K562 (cell line): ENCODE data around the gene CEMIP2. TPM values are rescaled to one million over a fixed set of nuclear protein-coding genes. Genes with fewer than 3 reads are reported as not detected.

Experiments used
- ARNT ChIP-seq, 2 experiments: fragments of 450-650 bp; IDR thresholded peaks; 2 replicates each; pipeline ENCODE4 v1.6.1; 2016; ENCODE audit warnings: mild to moderate bottlenecking in 1 of 2
- CCNT2 ChIP-seq: IDR thresholded peaks from 2 replicates; pipeline ENCODE4 v1.6.1; 2011; ENCODE audit warnings: borderline replicate concordance, low read depth, mild to moderate bottlenecking, moderate library complexity, mixed read lengths, low read length; ENCODE audit not compliant: insufficient read length; ENCODE audit errors: extremely low read depth
- CHD4 ChIP-seq: fragments of 200-600 bp; sonication (generic); IDR thresholded peaks from 3 replicates; pipeline ENCODE4 v1.6.1; 2012; ENCODE audit warnings: low read depth, mild to moderate bottlenecking, mixed read lengths, low read length, inconsistent platforms; ENCODE audit not compliant: insufficient read depth, insufficient replicate concordance, poor library complexity, severe bottlenecking
- EZH2 ChIP-seq: IDR thresholded peaks from 2 replicates; pipeline ENCODE4 v1.6.1; 2012; ENCODE audit warnings: low read depth, mild to moderate bottlenecking, inconsistent platforms, low read length, borderline replicate concordance
- ILF3 ChIP-seq: fragments of 450-650 bp; IDR thresholded peaks from 2 replicates; pipeline ENCODE4 v1.6.1; 2018; ENCODE audit warnings: antibody characterized with exemption, mild to moderate bottlenecking, moderate library complexity, borderline replicate concordance
- KLF6 ChIP-seq: fragments of 250-450 bp; sonication (Bioruptor Pico); IDR thresholded peaks from 2 replicates; pipeline ENCODE4 v1.4.0; 2020; ENCODE audit warnings: mild to moderate bottlenecking, moderate library complexity, borderline replicate concordance
- L3MBTL2 ChIP-seq: fragments of 450-650 bp; IDR thresholded peaks from 2 replicates; pipeline ENCODE4 v1.6.1; 2016; ENCODE audit warnings: mild to moderate bottlenecking, moderate library complexity
- TFAM ChIP-seq: fragments of 250-450 bp; sonication (Bioruptor Pico); conservative IDR thresholded peaks from 2 replicates; pipeline ENCODE4 v1.5.0; 2021; ENCODE audit warnings: mild to moderate bottlenecking, moderate library complexity
- polyA plus RNA-seq, 8 experiments: library from polyadenylated mRNA; depleted of rRNA in 4 of 8; stranded (reverse) in 5 of 8; unstranded in 3 of 8; fragments of >200 nt; fragmentation: Nextera tagmentation in 2 of 8; fragmentation: Illumina TruSeq in 1 of 8; extraction: Ambion mirVana in 2 of 8; extraction: Trizol in 1 of 8; gene quantifications; 2 replicates each; pipeline versions ENCODE4 v1.2.1 to v1.2.3, GENCODE V29; 2011 to 2014; ENCODE audit warnings: inconsistent platforms in 1 of 8, missing spikeins in 1 of 8
- total RNA-seq, 7 experiments: library from RNA; depleted of rRNA in 6 of 7; stranded (reverse); fragments of >200 nt in 6 of 7; fragmentation: Illumina TruSeq in 2 of 7; extraction: Trizol in 2 of 7; gene quantifications; 2 replicates each; pipeline versions ENCODE4 v1.2.1 to v1.2.3, GENCODE V29; 2011 to 2021; ENCODE audit warnings: low replicate concordance in 1 of 7
- TF ChIP-seq, protein P1 (sequence below): fragments of 450-650 bp; IDR thresholded peaks from 2 replicates; pipeline ENCODE4 v1.6.1; 2017; ENCODE audit warnings: mild to moderate bottlenecking, moderate library complexity
- TF ChIP-seq, protein P2 (sequence below): fragments of 250-450 bp; sonication (Bioruptor Pico); IDR thresholded peaks from 2 replicates; pipeline ENCODE4 v1.5.0; 2022; ENCODE audit warnings: mild to moderate bottlenecking
- TF ChIP-seq, protein P3 (sequence below): fragments of 250-450 bp; sonication (Bioruptor Pico); IDR thresholded peaks from 2 replicates; pipeline ENCODE4 v1.8.0; 2022; ENCODE audit warnings: inconsistent platforms
- TF ChIP-seq, protein P4 (sequence below): fragments of 200-800 bp; sonication (Bioruptor generic); IDR thresholded peaks from 2 replicates; pipeline ENCODE4 v1.6.1; 2016; ENCODE audit warnings: missing genetic modification characterization, missing compliant biosample characterization
- TF ChIP-seq, protein P5 (sequence below): fragments of 450-650 bp; IDR thresholded peaks from 2 replicates; pipeline ENCODE4 v1.6.1; 2016; ENCODE audit warnings: mild to moderate bottlenecking

The CEMIP2 gene
- total and polyA plus RNA-seq, 9 of the 15 experiments (the other 6 are each of a cell fraction or from before 2014, with no cell fraction given): 5.4 to 29.9 (median 14.2) TPM

DNA sequence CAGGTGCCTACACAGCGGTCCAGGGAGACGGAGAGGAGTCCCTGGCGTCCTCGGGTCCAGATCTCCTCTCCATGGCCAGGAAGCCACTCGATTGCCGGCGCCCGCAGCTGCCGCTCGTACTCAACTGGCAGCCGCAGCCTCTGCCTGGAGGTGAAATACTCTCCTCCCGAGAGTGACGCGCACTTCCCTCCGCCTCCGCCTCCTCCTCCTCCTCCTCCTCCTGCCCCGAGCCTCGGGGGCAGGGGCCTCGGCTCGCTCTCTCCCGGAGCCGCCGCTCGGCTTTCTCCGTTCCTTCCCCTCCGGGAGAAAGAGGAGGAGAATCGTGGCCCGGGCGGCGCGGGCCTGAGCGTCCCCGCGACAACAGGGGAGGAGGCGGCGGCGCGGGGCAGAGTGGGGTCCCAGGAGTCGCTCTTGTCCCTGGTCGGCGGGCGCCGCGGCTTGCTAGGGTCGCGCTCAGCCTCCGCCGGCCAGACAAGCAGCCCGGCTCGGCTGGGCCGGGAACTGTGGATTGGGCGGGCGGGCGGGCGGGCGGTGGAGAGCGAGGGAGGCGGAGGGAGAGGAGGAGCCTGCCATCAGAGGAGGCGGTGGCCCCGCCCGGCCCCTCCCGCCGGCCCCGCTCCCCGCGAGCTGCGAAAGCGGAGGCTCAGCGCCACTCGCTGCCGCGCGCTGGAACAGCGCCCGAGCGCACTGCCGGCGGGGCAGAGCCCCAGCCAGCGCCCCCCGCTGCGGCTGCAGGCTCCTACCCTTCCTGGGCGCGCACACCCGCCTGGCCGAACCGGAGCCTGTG is at the start of gene CEMIP2 (continued):
- TF ChIP-seq, protein P1, sequence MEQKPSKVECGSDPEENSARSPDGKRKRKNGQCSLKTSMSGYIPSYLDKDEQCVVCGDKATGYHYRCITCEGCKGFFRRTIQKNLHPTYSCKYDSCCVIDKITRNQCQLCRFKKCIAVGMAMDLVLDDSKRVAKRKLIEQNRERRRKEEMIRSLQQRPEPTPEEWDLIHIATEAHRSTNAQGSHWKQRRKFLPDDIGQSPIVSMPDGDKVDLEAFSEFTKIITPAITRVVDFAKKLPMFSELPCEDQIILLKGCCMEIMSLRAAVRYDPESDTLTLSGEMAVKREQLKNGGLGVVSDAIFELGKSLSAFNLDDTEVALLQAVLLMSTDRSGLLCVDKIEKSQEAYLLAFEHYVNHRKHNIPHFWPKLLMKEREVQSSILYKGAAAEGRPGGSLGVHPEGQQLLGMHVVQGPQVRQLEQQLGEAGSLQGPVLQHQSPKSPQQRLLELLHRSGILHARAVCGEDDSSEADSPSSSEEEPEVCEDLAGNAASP: no peak
- TF ChIP-seq L3MBTL2: no peak
- TF ChIP-seq ARNT (IDR thresholded peaks at IDR 0.05): no peak
- no peak for TF ChIP-seq KLF6
- no peak for TF ChIP-seq CHD4
- no peak for TF ChIP-seq ILF3
- TF ChIP-seq, protein P2, sequence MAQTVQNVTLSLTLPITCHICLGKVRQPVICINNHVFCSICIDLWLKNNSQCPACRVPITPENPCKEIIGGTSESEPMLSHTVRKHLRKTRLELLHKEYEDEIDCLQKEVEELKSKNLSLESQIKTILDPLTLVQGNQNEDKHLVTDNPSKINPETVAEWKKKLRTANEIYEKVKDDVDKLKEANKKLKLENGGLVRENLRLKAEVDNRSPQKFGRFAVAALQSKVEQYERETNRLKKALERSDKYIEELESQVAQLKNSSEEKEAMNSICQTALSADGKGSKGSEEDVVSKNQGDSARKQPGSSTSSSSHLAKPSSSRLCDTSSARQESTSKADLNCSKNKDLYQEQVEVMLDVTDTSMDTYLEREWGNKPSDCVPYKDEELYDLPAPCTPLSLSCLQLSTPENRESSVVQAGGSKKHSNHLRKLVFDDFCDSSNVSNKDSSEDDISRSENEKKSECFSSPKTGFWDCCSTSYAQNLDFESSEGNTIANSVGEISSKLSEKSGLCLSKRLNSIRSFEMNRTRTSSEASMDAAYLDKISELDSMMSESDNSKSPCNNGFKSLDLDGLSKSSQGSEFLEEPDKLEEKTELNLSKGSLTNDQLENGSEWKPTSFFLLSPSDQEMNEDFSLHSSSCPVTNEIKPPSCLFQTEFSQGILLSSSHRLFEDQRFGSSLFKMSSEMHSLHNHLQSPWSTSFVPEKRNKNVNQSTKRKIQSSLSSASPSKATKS (CRISPR knock-in tag): no peak
- no peak for TF ChIP-seq TFAM (CRISPR knock-in tag)
- TF ChIP-seq, protein P3, sequence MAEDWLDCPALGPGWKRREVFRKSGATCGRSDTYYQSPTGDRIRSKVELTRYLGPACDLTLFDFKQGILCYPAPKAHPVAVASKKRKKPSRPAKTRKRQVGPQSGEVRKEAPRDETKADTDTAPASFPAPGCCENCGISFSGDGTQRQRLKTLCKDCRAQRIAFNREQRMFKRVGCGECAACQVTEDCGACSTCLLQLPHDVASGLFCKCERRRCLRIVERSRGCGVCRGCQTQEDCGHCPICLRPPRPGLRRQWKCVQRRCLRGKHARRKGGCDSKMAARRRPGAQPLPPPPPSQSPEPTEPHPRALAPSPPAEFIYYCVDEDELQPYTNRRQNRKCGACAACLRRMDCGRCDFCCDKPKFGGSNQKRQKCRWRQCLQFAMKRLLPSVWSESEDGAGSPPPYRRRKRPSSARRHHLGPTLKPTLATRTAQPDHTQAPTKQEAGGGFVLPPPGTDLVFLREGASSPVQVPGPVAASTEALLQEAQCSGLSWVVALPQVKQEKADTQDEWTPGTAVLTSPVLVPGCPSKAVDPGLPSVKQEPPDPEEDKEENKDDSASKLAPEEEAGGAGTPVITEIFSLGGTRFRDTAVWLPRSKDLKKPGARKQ (CRISPR knock-in tag): no peak
- TF ChIP-seq, protein P4, sequence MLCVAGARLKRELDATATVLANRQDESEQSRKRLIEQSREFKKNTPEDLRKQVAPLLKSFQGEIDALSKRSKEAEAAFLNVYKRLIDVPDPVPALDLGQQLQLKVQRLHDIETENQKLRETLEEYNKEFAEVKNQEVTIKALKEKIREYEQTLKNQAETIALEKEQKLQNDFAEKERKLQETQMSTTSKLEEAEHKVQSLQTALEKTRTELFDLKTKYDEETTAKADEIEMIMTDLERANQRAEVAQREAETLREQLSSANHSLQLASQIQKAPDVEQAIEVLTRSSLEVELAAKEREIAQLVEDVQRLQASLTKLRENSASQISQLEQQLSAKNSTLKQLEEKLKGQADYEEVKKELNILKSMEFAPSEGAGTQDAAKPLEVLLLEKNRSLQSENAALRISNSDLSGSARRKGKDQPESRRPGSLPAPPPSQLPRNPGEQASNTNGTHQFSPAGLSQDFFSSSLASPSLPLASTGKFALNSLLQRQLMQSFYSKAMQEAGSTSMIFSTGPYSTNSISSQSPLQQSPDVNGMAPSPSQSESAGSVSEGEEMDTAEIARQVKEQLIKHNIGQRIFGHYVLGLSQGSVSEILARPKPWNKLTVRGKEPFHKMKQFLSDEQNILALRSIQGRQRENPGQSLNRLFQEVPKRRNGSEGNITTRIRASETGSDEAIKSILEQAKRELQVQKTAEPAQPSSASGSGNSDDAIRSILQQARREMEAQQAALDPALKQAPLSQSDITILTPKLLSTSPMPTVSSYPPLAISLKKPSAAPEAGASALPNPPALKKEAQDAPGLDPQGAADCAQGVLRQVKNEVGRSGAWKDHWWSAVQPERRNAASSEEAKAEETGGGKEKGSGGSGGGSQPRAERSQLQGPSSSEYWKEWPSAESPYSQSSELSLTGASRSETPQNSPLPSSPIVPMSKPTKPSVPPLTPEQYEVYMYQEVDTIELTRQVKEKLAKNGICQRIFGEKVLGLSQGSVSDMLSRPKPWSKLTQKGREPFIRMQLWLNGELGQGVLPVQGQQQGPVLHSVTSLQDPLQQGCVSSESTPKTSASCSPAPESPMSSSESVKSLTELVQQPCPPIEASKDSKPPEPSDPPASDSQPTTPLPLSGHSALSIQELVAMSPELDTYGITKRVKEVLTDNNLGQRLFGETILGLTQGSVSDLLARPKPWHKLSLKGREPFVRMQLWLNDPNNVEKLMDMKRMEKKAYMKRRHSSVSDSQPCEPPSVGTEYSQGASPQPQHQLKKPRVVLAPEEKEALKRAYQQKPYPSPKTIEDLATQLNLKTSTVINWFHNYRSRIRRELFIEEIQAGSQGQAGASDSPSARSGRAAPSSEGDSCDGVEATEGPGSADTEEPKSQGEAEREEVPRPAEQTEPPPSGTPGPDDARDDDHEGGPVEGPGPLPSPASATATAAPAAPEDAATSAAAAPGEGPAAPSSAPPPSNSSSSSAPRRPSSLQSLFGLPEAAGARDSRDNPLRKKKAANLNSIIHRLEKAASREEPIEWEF (CRISPR knock-in tag): no peak
- no peak for TF ChIP-seq EZH2
- TF ChIP-seq CCNT2: peak; percentile 38
- TF ChIP-seq, protein P5, sequence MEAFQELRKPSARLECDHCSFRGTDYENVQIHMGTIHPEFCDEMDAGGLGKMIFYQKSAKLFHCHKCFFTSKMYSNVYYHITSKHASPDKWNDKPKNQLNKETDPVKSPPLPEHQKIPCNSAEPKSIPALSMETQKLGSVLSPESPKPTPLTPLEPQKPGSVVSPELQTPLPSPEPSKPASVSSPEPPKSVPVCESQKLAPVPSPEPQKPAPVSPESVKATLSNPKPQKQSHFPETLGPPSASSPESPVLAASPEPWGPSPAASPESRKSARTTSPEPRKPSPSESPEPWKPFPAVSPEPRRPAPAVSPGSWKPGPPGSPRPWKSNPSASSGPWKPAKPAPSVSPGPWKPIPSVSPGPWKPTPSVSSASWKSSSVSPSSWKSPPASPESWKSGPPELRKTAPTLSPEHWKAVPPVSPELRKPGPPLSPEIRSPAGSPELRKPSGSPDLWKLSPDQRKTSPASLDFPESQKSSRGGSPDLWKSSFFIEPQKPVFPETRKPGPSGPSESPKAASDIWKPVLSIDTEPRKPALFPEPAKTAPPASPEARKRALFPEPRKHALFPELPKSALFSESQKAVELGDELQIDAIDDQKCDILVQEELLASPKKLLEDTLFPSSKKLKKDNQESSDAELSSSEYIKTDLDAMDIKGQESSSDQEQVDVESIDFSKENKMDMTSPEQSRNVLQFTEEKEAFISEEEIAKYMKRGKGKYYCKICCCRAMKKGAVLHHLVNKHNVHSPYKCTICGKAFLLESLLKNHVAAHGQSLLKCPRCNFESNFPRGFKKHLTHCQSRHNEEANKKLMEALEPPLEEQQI: no peak
